GM12875 (cell line): ENCODE data around the gene ITGB1.
"Not testable (repeated sequence)": the region's sequence is repeated elsewhere in the genome, so short reads cannot be mapped to it uniquely, and the experiment has no call there.

Source experiments
- H3K4me3 ChIP-seq: one replicate; pipeline ENCODE4 v1.5.1; 2011; ENCODE audit warnings: low read depth, low read length, control low read depth
- CTCF ChIP-seq: IDR thresholded peaks from 2 replicates; pipeline ENCODE4 v1.5.1; 2011; ENCODE audit warnings: low read depth, mild to moderate bottlenecking, control low read depth, inconsistent platforms, low read length, moderate library complexity, borderline replicate concordance; ENCODE audit not compliant: insufficient read depth

The ITGB1 gene

DNA sequence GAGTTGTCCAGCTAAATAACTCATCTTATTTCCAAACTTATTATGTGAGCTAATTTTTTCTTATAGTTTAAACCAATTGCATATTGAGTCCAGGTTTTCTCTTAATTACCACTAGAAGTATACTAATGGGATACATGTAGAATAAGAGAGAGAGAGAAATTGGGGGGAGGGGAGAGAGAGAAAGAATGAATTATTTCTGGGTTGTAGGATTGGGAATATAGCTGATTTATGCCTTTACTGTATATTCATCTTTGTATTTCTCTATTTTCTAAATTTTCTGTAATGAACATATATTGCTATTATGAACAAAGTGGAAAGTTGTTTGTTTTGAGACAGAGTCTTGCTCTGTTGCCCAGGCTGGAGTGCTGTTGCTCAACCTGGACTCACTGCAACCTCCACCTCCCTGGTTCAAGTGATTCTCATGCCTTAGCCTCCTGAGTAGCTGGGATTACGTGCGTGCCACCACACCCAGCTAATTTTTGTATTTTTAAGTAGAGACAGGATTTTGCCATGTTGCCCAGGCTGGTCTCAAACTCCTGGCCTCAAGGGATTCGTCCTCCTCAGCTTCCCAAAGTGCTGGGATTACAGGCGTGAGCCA lies 26.1 kb upstream of the ITGB1 start:
- no peak overlapping the region for H3K4me3 ChIP-seq
- no peak for TF ChIP-seq CTCF

GRCh38 chr10:32982911-32983909 lies 25.2 kb upstream of the ITGB1 start:
- H3K4me3 ChIP-seq = no peak overlapping the region
- TF ChIP-seq CTCF = no peak

GRCh38 chr10:32982293-32982709 lies 24.3 kb upstream of the ITGB1 start:
- no peak overlapping the region for H3K4me3 ChIP-seq
- TF ChIP-seq CTCF = no peak

DNA sequence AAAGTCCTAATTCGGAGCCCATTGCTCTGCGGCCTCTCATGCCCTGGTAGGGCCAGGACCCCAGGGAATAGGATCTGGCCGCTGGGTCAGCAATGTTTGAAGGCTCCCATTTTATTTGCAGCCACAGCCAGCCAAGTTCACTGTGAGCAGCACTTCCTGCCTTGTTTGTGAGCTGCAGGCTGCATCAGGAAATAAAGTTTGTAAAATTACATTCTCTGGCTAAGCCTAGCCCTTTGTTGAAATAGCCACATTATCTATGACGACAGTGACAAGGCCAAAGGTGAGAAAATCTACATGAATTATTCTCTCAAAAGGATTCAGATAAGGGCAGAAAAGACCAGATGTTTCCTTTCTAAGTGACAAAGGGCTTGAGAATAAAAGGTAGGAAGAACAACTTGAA lies 23.7 kb upstream of the ITGB1 start:
- no peak overlapping the region for H3K4me3 ChIP-seq
- TF ChIP-seq CTCF = no peak

GRCh38 chr10:32980558-32981468 lies 22.8 kb upstream of the ITGB1 start:
- 0 out of 2 replicates have a peak, but pooled peaks have one; percentile 3 for TF ChIP-seq CTCF
- H3K4me3 ChIP-seq = peak overlapping the region; percentile 62

DNA sequence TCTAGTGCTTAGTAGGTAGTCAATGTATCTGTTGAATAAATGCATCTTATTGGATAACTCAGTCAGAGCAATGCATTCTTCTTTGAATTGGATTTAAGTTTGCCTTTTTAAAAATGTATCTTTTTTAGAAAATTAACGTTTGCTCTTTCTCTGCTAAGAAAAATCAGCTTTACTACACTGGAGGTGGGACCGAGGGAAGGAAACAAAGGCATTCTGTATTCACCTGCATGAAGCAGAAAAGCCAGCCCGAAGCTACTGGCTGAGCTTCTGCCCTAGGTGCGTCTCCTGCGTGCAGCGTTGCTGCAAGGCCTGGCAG lies 22.2 kb upstream of the ITGB1 start:
- no peak for TF ChIP-seq CTCF
- peak overlapping the region; percentile 62 for H3K4me3 ChIP-seq

DNA sequence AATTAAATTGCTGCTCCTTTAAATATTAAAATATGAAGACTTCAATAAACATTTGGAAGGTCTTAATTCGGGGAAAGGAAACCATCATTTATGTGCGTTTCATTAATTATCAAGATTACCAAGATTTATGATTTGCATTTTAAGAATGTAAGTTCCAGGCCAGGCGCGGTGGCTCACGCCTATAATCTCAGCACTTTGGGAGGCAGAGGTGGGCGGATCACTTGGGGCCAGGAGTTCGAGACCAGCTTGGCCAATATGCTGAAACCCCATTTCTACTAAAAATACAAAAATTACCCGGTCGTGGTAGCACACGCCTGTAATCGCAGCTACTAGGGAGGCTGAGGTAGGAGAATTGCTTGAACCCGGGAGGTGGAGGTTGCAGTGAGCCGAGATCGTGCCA lies 21.7 kb upstream of the ITGB1 start:
- not testable (repeated sequence) for H3K4me3 ChIP-seq
